Activated naive CD4-positive, alpha-beta T cell treated with anti-CD3 and anti-CD28 coated beads for 36 hours (primary cell): ENCODE results near the gene HNRNPAB. TPM values are rescaled to one million over a fixed set of nuclear protein-coding genes. Genes with fewer than 3 reads are reported as not detected.

ENCODE experiments used
- CTCF ChIA-PET: fragments of 350-600 bp; sonication (Branson Sonifier 250); formaldehyde crosslinking; loops from one replicate; lab custom pipeline; 2021; ENCODE audit warnings: antibody characterized with exemption; lab: Charles Lee
- DNase-seq: peaks from one replicate; pipeline ENCODE4 v3.0.0-alpha.2; 2020
- H3K27ac Mint-ChIP-seq: one replicate; pipeline ENCODE4 v1.8.0; 2021; ENCODE audit warnings: mild to moderate bottlenecking, mixed read lengths
- H3K27me3 Mint-ChIP-seq: one replicate; pipeline ENCODE4 v1.8.0; 2021; ENCODE audit warnings: low read depth, mixed read lengths
- H3K36me3 Mint-ChIP-seq: one replicate; pipeline ENCODE4 v1.8.0; 2021; ENCODE audit warnings: low read depth, mixed read lengths
- H3K4me1 Mint-ChIP-seq: one replicate; pipeline ENCODE4 v1.8.0; 2021; ENCODE audit warnings: low read depth, mixed read lengths
- H3K4me3 Mint-ChIP-seq: one replicate; pipeline ENCODE4 v1.8.0; 2021; ENCODE audit warnings: mild to moderate bottlenecking, moderate library complexity, mixed read lengths
- H3K9me3 Mint-ChIP-seq: one replicate; pipeline ENCODE4 v1.8.0; 2021; ENCODE audit warnings: mixed read lengths
- intact Hi-C: fragments of 100-400 bp; cut with micrococcal nuclease; formaldehyde crosslinking; loops from one replicate; pipeline ENCODE4 v1.15.1; 2023
- total RNA-seq, 2 experiments: library from RNA; stranded (reverse); gene quantifications; one replicate each; pipeline ENCODE4 v1.2.3, GENCODE V29; 2021

Gene HNRNPAB
- total RNA-seq, 2 experiments from 2014 or later = 251 to 262 TPM

GRCh38 chr5:178259623-178260536, 55.5 kb downstream of the HNRNPAB start:
- no peak for DNase-seq
- H3K9me3 Mint-ChIP-seq = no peaks in the 10 kb centered on the region
- CTCF ChIA-PET = no interaction called here
- no peak overlapping the region for H3K4me3 Mint-ChIP-seq
- no peak overlapping the region for H3K27ac Mint-ChIP-seq
- H3K4me1 Mint-ChIP-seq = no peaks in the 10 kb centered on the region
- H3K27me3 Mint-ChIP-seq = no peaks in the 10 kb centered on the region
- no peaks in the 10 kb centered on the region for H3K36me3 Mint-ChIP-seq
- intact Hi-C loops = no loop called here

Other genes with a start within 250 kb of the HNRNPAB start
- gene PROP1, start 208.3 kb upstream of the HNRNPAB start, total RNA-seq = not detected
- 1 to 10 TPM; 1.4 to 1.6 TPM for gene N4BP3, start 91.0 kb upstream of the HNRNPAB start, total RNA-seq
- 10 to 100 TPM; 26.0 to 26.7 TPM for gene RMND5B, start 73.5 kb upstream of the HNRNPAB start, total RNA-seq
- gene NHP2, start 50.6 kb upstream of the HNRNPAB start, total RNA-seq = 100 to 1,000 TPM; 289 to 298 TPM
- not detected for gene GMCL2, start 17.2 kb upstream of the HNRNPAB start, total RNA-seq
- 10 to 100 TPM; 50.9 to 51.2 TPM for gene PHYKPL, start 28.3 kb downstream of the HNRNPAB start, total RNA-seq